Ascending aorta (tissue), 2 donors: ENCODE data around the gene MGAT5B. TPM values are rescaled to one million over a fixed set of nuclear protein-coding genes. Genes with fewer than 3 reads are reported as not detected.

ENCODE experiments used
- DNase-seq, 2 donors: peaks; one replicate each; pipeline ENCODE4 v3.0.0-alpha.2; 2019; ENCODE audit warnings: low spot score in 2 of 2
- H3K27ac ChIP-seq, 2 donors: fragments of 200-600 bp; sonication (generic); one replicate each; pipeline ENCODE4 v1.5.1; 2016 to 2017; ENCODE audit warnings: mild to moderate bottlenecking in 1 of 2
- H3K27me3 ChIP-seq: fragments of 200-600 bp; sonication (generic); one replicate; pipeline ENCODE4 v1.5.1; 2017
- H3K36me3 ChIP-seq, 2 donors: fragments of 200-600 bp; sonication (generic); one replicate each; pipeline ENCODE4 v1.5.1; 2016
- H3K4me1 ChIP-seq, 2 donors: fragments of 200-600 bp; sonication (generic); one replicate each; pipeline ENCODE4 v1.5.1; 2016 to 2017; ENCODE audit warnings: mild to moderate bottlenecking in 1 of 2
- H3K4me3 ChIP-seq, 2 donors: fragments of 200-600 bp; sonication (generic); one replicate each; pipeline ENCODE4 v1.5.1; 2016 to 2017; ENCODE audit warnings: mild to moderate bottlenecking in 1 of 2
- H3K9me3 ChIP-seq, 2 donors: fragments of 200-600 bp; sonication (generic); one replicate each; pipeline ENCODE4 v1.5.1; 2016
- CTCF ChIP-seq, 3 experiments: fragments of 200-600 bp in 2 of 3; fragments of 450-650 bp in 1 of 3; sonication (generic) in 2 of 3; IDR thresholded peaks; one replicate each; pipeline ENCODE4 v1.5.1; 2016 to 2019; ENCODE audit warnings: antibody characterized with exemption in 3 of 3, mild to moderate bottlenecking in 1 of 3, moderate library complexity in 1 of 3
- intact Hi-C: fragments of 100-400 bp; cut with DNase I; formaldehyde crosslinking; loops from one replicate; pipeline ENCODE4 v1.15.1; 2023
- total RNA-seq: library from RNA; depleted of rRNA; stranded (reverse); fragments of >200 nt; gene quantifications from one replicate; pipeline ENCODE4 v1.1.0, GENCODE V29; 2016

MGAT5B gene
- total RNA-seq, 1 donor from 2014 or later = not detected

GRCh38 chr17:76864024-76864423 is 4.2 kb upstream of the MGAT5B start:
- no peak for TF ChIP-seq CTCF (IDR thresholded peaks at IDR 0.05)
- no peak for DNase-seq
- no peak overlapping the region for H3K27ac ChIP-seq
- intact Hi-C loops = loop anchor here (10.0 kb wide), 1 partner anchor 381 kb away; no protein-coding TSS in a partner anchor
- no peak overlapping the region for H3K4me3 ChIP-seq
- H3K9me3 ChIP-seq = no peaks in the 10 kb centered on the region
- peaks cover 0 to 3% of the 10 kb centered on the region in 2 donors for H3K4me1 ChIP-seq
- peaks cover 4% of the 10 kb centered on the region for H3K27me3 ChIP-seq
- no peaks in the 10 kb centered on the region for H3K36me3 ChIP-seq

GRCh38 chr17:76865174-76865573 is 3.0 kb upstream of the MGAT5B start:
- no peak for DNase-seq
- Histone ChIP-seq H3K9me3 (no peaks in the 10 kb centered on the region), H3K4me1 (peaks cover 0 to 12% of the 10 kb centered on the region in 2 donors), H3K27ac (no peak overlapping the region), H3K36me3 (no peaks in the 10 kb centered on the region), H3K27me3 (peaks cover 14% of the 10 kb centered on the region), H3K4me3 (no peak overlapping the region)
- intact Hi-C loops = loop anchor here (10.0 kb wide), 1 partner anchor 380 kb away; no protein-coding TSS in a partner anchor
- no peak for TF ChIP-seq CTCF (IDR thresholded peaks at IDR 0.05)

- H3K27me3 ChIP-seq = peaks cover 15% of the 10 kb centered on the region
Measured at GRCh38 chr17:76866203-76866602, 2.0 kb upstream of the MGAT5B start.

GRCh38 chr17:76866774-76867577 is 1.2 kb upstream of the MGAT5B start:
- Histone ChIP-seq H3K4me3 (no peak overlapping the region), H3K9me3 (no peaks in the 10 kb centered on the region), H3K27ac (no peak overlapping the region), H3K4me1 (peaks cover 0 to 12% of the 10 kb centered on the region in 2 donors), H3K36me3 (no peaks in the 10 kb centered on the region), H3K27me3 (peaks cover 15% of the 10 kb centered on the region)
- DNase-seq = no peak
- intact Hi-C loops = loop anchor here (10.0 kb wide), 1 partner anchor 378 kb away; no protein-coding TSS in a partner anchor
- no peak for TF ChIP-seq CTCF (IDR thresholded peaks at IDR 0.05)

More at GRCh38 chr17:76866203-76866602, 2.0 kb upstream of the MGAT5B start:
- DNase-seq = no peak
- H3K4me3 ChIP-seq = no peak overlapping the region
- no peaks in the 10 kb centered on the region for H3K9me3 ChIP-seq
- no peak overlapping the region for H3K27ac ChIP-seq
- H3K4me1 ChIP-seq = peaks cover 0 to 12% of the 10 kb centered on the region in 2 donors
- H3K36me3 ChIP-seq = no peaks in the 10 kb centered on the region
- TF ChIP-seq CTCF (IDR thresholded peaks at IDR 0.05) = no peak
- intact Hi-C loops = loop anchor here (10.0 kb wide), 1 partner anchor 379 kb away; no protein-coding TSS in a partner anchor

- Histone ChIP-seq H3K36me3 (no peaks in the 10 kb centered on the region), H3K4me1 (peaks cover 0 to 12% of the 10 kb centered on the region in 2 donors), H3K4me3 (no peak overlapping the region), H3K9me3 (no peaks in the 10 kb centered on the region), H3K27ac (no peak overlapping the region), H3K27me3 (peaks cover 15% of the 10 kb centered on the region)
- intact Hi-C loops = loop anchor here (1.0 to 10.0 kb wide), 3 partner anchors 189 to 377 kb away; no protein-coding TSS in a partner anchor
- no peak for TF ChIP-seq CTCF (IDR thresholded peaks at IDR 0.05)
- DNase-seq = no peak
Measured at GRCh38 chr17:76867578-76868175, 527 bp upstream of the MGAT5B start.
